WTC11 (cell line): ENCODE data around the gene TEFM. TPM values are rescaled to one million over a fixed set of nuclear protein-coding genes. Genes with fewer than 3 reads are reported as not detected.
"Not testable (repeated sequence)": the region's sequence is repeated elsewhere in the genome, so short reads cannot be mapped to it uniquely, and the experiment has no call there.

Experiments
- ATAC-seq: fragments of 200-7000 bp; cut with Tn5 transposase; 2 replicates; pipeline ENCODE4 v1.10.0; 2021; ENCODE audit warnings: mild to moderate bottlenecking, moderate library complexity
- CTCF ChIA-PET: fragments of 300-600 bp; sonication (Branson Sonifier 250); formaldehyde crosslinking; loops from one replicate; lab custom pipeline; 2021; ENCODE audit warnings: antibody characterized with exemption; lab: Charles Lee
- POLR2A ChIA-PET: fragments of 350-600 bp; sonication (Branson Sonifier 250); formaldehyde crosslinking; loops from one replicate; lab custom pipeline; 2021; ENCODE audit warnings: antibody characterized with exemption; lab: Charles Lee
- DNase-seq: peaks from one replicate; pipeline ENCODE4 v3.0.0; 2021; ENCODE audit warnings: low spot score
- H3K27ac Mint-ChIP-seq: 2 replicates; pipeline ENCODE4 v1.8.0; 2021; ENCODE audit warnings: mixed read lengths
- H3K27me3 Mint-ChIP-seq: 2 replicates; pipeline ENCODE4 v1.8.0; 2021; ENCODE audit warnings: low read depth, mild to moderate bottlenecking, moderate library complexity, mixed read lengths
- H3K36me3 Mint-ChIP-seq: 2 replicates; pipeline ENCODE4 v1.8.0; 2021; ENCODE audit warnings: mixed read lengths
- H3K4me1 Mint-ChIP-seq: 2 replicates; pipeline ENCODE4 v1.8.0; 2022; ENCODE audit warnings: mixed read lengths
- H3K4me3 Mint-ChIP-seq: 2 replicates; pipeline ENCODE4 v1.8.0; 2021; ENCODE audit warnings: mild to moderate bottlenecking, moderate library complexity, mixed read lengths
- H3K9me3 Mint-ChIP-seq: 2 replicates; pipeline ENCODE4 v1.8.0; 2021; ENCODE audit warnings: mixed read lengths
- CREM ChIP-seq: sonication (generic); formaldehyde crosslinking; IDR thresholded peaks from 2 replicates; pipeline ENCODE4 v1.8.1; 2022; ENCODE audit warnings: mild to moderate bottlenecking, missing genetic modification reagents, moderate library complexity
- ETV6 ChIP-seq: sonication (generic); formaldehyde crosslinking; IDR thresholded peaks from 2 replicates; pipeline ENCODE4 v1.8.1; 2022; ENCODE audit warnings: mild to moderate bottlenecking, missing genetic modification reagents
- HMGA2 ChIP-seq: fragments of 250-450 bp; sonication (Bioruptor Pico); IDR thresholded peaks from 2 replicates; pipeline ENCODE4 v1.4.0; 2021; ENCODE audit warnings: mild to moderate bottlenecking, moderate library complexity
- RORB ChIP-seq: fragments of 250-450 bp; sonication (Bioruptor Pico); IDR thresholded peaks from 2 replicates; pipeline ENCODE4 v1.9.0; 2021; ENCODE audit warnings: mild to moderate bottlenecking
- SMAD3 ChIP-seq: sonication (generic); formaldehyde crosslinking; IDR thresholded peaks from 2 replicates; pipeline ENCODE4 v1.8.0; 2022; ENCODE audit warnings: missing genetic modification reagents, mild to moderate bottlenecking, borderline replicate concordance
- SP1 ChIP-seq: sonication (generic); formaldehyde crosslinking; conservative IDR thresholded peaks from 2 replicates; pipeline ENCODE4 v1.8.1; 2022; ENCODE audit warnings: missing genetic modification reagents
- ZNF317 ChIP-seq: sonication (generic); formaldehyde crosslinking; IDR thresholded peaks from 2 replicates; pipeline ENCODE4 v1.8.1; 2023; ENCODE audit warnings: low read depth, mild to moderate bottlenecking, moderate library complexity, missing genetic modification reagents, borderline replicate concordance
- total RNA-seq: library from RNA; stranded (reverse); gene quantifications from 3 replicates; pipeline ENCODE4 v1.2.3, GENCODE V29; 2021
- TF ChIP-seq, protein P1 (sequence below): fragments of 250-450 bp; sonication (Bioruptor Pico); IDR thresholded peaks from 2 replicates; pipeline ENCODE4 v2.1.2; 2022; ENCODE audit warnings: mild to moderate bottlenecking, moderate library complexity
- TF ChIP-seq, protein P2 (sequence below): sonication (generic); formaldehyde crosslinking; IDR thresholded peaks from 2 replicates; pipeline ENCODE4 v1.8.1; 2023; ENCODE audit warnings: mild to moderate bottlenecking, moderate library complexity, missing genetic modification reagents
- TF ChIP-seq, protein P3 (sequence below): sonication (generic); formaldehyde crosslinking; IDR thresholded peaks from 2 replicates; pipeline ENCODE4 v1.8.0; 2023; ENCODE audit warnings: mild to moderate bottlenecking, missing genetic modification reagents
- TF ChIP-seq, protein P4 (sequence below): sonication (generic); formaldehyde crosslinking; IDR thresholded peaks from 2 replicates; pipeline ENCODE4 v1.8.1; 2023; ENCODE audit warnings: mild to moderate bottlenecking, missing genetic modification reagents, moderate library complexity
- TF ChIP-seq, protein P5 (sequence below): sonication (generic); formaldehyde crosslinking; IDR thresholded peaks from 2 replicates; pipeline ENCODE4 v1.8.1; 2023; ENCODE audit warnings: mild to moderate bottlenecking, missing genetic modification reagents, moderate library complexity
- TF ChIP-seq, protein P6 (sequence below): sonication (generic); formaldehyde crosslinking; IDR thresholded peaks from 2 replicates; pipeline ENCODE4 v1.8.1; 2022; ENCODE audit warnings: low read depth, mild to moderate bottlenecking, moderate library complexity, missing genetic modification reagents, borderline replicate concordance

Gene TEFM
- total RNA-seq, 1 experiment from 2014 or later, result 12.3 TPM

DNA sequence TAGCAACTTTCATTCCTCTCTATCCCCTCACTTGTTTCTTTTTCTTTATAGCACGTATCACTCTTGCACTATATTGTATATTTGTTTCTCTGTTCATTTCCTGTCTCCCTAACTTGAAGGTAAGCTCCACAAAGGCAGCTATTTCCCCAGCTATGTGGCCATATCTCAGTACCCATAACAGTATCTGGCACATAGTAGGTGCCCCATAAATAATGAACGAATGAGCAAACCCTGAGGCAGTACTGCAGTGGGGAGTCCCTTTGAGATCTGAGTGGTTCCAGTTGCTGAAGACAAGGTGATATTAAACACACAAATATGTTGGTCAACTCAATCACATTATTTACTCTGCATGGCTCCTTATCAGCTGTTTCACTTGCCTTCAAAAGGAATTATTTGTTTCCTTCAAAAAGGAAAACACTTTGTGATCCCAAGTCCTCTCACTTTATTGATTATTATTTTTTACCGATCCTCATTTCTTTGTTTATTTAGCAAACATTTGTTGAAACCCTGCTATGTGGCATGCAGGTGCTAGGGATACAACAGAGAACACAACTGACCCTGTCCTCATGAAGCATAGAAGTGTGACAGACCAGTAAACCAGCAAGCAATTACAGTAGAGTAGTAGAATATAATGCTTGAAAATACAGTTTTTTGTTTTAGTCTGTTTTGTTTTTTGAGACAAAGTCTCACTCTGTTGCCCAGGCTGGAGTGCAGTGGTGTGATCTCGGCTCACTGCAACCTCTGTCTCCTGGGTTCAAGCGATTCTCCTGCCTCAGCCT, 10.0 kb upstream of the TEFM start:
- Mint-ChIP-seq H3K36me3 (no peaks in the 10 kb centered on the region), H3K27me3 (peaks cover 29% of the 10 kb centered on the region), H3K4me1 (peaks cover 10% of the 10 kb centered on the region), H3K27ac (no peak overlapping the region), H3K9me3 (no peaks in the 10 kb centered on the region), H3K4me3 (no peak overlapping the region)
- ChIA-PET CTCF (interaction anchor here (1.2 kb wide), 1 partner anchor 9 kb away, joined by 4 read pairs; the partner anchor contains the start of gene TEFM), POLR2A (no interaction called here)
- ATAC-seq (no peak), DNase-seq (no peak)
- TF ChIP-seq, protein P1, sequence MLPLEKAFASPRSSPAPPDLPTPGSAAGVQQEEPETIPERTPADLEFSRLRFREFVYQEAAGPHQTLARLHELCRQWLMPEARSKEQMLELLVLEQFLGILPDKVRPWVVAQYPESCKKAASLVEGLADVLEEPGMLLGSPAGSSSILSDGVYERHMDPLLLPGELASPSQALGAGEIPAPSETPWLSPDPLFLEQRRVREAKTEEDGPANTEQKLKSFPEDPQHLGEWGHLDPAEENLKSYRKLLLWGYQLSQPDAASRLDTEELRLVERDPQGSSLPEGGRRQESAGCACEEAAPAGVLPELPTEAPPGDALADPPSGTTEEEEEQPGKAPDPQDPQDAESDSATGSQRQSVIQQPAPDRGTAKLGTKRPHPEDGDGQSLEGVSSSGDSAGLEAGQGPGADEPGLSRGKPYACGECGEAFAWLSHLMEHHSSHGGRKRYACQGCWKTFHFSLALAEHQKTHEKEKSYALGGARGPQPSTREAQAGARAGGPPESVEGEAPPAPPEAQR (CRISPR knock-in tag), result no peak
- TF ChIP-seq, protein P2, sequence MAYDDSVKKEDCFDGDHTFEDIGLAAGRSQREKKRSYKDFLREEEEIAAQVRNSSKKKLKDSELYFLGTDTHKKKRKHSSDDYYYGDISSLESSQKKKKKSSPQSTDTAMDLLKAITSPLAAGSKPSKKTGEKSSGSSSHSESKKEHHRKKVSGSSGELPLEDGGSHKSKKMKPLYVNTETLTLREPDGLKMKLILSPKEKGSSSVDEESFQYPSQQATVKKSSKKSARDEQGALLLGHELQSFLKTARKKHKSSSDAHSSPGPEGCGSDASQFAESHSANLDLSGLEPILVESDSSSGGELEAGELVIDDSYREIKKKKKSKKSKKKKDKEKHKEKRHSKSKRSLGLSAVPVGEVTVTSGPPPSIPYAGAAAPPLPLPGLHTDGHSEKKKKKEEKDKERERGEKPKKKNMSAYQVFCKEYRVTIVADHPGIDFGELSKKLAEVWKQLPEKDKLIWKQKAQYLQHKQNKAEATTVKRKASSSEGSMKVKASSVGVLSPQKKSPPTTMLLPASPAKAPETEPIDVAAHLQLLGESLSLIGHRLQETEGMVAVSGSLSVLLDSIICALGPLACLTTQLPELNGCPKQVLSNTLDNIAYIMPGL (CRISPR knock-in tag), result no peak
- TF ChIP-seq, protein P3, sequence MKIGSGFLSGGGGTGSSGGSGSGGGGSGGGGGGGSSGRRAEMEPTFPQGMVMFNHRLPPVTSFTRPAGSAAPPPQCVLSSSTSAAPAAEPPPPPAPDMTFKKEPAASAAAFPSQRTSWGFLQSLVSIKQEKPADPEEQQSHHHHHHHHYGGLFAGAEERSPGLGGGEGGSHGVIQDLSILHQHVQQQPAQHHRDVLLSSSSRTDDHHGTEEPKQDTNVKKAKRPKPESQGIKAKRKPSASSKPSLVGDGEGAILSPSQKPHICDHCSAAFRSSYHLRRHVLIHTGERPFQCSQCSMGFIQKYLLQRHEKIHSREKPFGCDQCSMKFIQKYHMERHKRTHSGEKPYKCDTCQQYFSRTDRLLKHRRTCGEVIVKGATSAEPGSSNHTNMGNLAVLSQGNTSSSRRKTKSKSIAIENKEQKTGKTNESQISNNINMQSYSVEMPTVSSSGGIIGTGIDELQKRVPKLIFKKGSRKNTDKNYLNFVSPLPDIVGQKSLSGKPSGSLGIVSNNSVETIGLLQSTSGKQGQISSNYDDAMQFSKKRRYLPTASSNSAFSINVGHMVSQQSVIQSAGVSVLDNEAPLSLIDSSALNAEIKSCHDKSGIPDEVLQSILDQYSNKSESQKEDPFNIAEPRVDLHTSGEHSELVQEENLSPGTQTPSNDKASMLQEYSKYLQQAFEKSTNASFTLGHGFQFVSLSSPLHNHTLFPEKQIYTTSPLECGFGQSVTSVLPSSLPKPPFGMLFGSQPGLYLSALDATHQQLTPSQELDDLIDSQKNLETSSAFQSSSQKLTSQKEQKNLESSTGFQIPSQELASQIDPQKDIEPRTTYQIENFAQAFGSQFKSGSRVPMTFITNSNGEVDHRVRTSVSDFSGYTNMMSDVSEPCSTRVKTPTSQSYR (CRISPR knock-in tag), result no peak

DNA sequence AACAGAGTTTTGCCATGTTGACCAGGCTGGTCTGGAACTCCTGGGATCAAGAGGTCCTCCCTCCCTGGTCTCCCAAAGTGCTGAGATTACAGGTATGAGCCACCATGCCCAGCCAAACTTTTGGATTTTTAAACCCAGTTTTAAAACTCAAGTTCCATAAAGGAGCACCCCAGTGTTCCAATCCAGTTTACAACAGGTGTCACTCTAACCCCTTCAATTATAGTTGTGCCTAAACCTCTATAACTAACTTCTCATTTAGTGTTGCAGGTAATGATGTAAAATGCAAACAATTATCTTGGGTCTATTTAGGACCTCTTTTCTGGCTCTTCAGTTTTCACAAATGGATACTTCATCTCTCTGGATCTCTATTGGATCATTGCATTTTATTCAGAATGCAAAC, 7.9 kb upstream of the TEFM start:
- no peak overlapping the region for H3K27ac Mint-ChIP-seq
- DNase-seq (no peak), ATAC-seq (no peak)
- H3K4me3 Mint-ChIP-seq, result no peak overlapping the region
- no peaks in the 10 kb centered on the region for H3K9me3 Mint-ChIP-seq
- no peaks in the 10 kb centered on the region for H3K36me3 Mint-ChIP-seq
- H3K27me3 Mint-ChIP-seq, result peaks cover 11% of the 10 kb centered on the region
- CTCF ChIA-PET, result no interaction called here
- TF ChIP-seq CREM (CRISPR knock-in tag), result no peak
- POLR2A ChIA-PET, result interaction anchor here (0.6 kb wide), 1 partner anchor 487 kb away, joined by 4 read pairs; no protein-coding TSS in a partner anchor
- no peaks in the 10 kb centered on the region for H3K4me1 Mint-ChIP-seq

DNA sequence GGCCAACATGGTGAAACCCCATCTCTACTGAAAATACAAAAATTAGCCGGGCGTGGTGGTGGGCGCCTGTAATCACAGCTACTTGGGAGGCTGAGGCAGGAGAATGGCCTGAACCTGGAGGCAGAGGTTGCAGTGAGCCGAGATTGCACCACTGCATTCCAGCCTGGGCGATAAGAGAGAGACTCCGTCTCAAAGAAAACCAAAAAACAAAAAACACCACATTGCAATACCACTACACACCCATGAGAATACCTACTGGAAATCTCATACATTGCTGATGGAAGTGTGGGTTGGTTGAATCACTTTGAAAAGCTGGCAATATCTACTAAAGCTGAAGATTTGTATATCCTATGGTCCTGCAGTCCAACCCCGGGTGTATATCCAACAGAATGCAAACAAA, 4.1 kb upstream of the TEFM start:
- H3K27me3 Mint-ChIP-seq, H3K9me3 Mint-ChIP-seq, H3K4me3 Mint-ChIP-seq, CTCF ChIA-PET, DNase-seq, H3K27ac Mint-ChIP-seq, POLR2A ChIA-PET, ATAC-seq, H3K36me3 Mint-ChIP-seq: not testable (repeated sequence)
- H3K4me1 Mint-ChIP-seq, result peaks cover 12% of the 10 kb centered on the region

DNA sequence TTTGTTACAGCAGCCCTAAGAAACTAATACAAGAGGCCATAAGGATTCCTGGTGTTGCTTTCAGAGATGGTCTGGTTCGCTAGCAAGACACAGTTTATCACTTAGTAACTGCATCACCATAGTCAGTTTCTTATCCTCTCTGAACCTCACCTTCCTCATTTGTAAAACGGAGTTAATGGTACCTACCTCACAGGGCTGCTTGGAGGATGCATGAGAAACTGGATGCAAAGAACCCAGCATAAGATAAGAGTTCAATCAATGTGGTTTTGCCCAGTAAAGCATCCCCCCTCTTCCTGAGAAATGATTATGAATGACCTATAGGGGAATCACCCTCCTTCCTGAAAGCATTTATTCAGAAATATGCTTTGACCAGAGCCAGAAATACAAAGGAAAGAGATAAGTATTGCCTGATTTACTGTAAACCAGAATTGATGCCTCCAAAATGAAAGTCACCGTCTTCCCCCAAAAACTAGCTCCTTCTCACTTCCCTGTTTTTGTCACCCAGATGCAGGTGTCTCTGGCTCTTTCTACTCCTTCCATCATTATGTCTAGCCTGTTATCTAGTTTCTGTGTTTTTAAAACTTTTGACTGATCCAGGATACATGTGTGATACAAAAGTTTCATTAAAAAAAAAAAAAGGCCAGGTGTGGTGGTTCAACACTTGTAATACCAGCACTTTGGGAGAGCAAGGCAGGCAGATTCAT, 2.8 kb upstream of the TEFM start:
- ChIA-PET POLR2A (no interaction called here), CTCF (interaction anchor here (0.6 kb wide), 1 partner anchor 432 kb away, joined by 3 read pairs; no protein-coding TSS in a partner anchor)
- Mint-ChIP-seq H3K27ac (no peak overlapping the region), H3K27me3 (no peaks in the 10 kb centered on the region), H3K4me1 (peaks cover 12% of the 10 kb centered on the region), H3K36me3 (no peaks in the 10 kb centered on the region; the same call in 1 of the 2 replicates), H3K9me3 (no peaks in the 10 kb centered on the region), H3K4me3 (no peak overlapping the region)
- DNase-seq (no peak), ATAC-seq (no peak)
- TF ChIP-seq, protein P4, sequence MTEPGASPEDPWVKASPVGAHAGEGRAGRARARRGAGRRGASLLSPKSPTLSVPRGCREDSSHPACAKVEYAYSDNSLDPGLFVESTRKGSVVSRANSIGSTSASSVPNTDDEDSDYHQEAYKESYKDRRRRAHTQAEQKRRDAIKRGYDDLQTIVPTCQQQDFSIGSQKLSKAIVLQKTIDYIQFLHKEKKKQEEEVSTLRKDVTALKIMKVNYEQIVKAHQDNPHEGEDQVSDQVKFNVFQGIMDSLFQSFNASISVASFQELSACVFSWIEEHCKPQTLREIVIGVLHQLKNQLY (CRISPR knock-in tag), result no peak
- TF ChIP-seq ETV6 (CRISPR knock-in tag), result no peak
- TF ChIP-seq RORB (CRISPR knock-in tag), result no peak
- no peak for TF ChIP-seq SP1 (CRISPR knock-in tag)
- TF ChIP-seq HMGA2, result no peak
- TF ChIP-seq SMAD3, result no peak
- TF ChIP-seq, protein P3 (CRISPR knock-in tag), result no peak
- TF ChIP-seq ZNF317, result no peak
- TF ChIP-seq, protein P5, sequence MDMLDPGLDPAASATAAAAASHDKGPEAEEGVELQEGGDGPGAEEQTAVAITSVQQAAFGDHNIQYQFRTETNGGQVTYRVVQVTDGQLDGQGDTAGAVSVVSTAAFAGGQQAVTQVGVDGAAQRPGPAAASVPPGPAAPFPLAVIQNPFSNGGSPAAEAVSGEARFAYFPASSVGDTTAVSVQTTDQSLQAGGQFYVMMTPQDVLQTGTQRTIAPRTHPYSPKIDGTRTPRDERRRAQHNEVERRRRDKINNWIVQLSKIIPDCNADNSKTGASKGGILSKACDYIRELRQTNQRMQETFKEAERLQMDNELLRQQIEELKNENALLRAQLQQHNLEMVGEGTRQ (CRISPR knock-in tag), result no peak
- TF ChIP-seq, protein P6, sequence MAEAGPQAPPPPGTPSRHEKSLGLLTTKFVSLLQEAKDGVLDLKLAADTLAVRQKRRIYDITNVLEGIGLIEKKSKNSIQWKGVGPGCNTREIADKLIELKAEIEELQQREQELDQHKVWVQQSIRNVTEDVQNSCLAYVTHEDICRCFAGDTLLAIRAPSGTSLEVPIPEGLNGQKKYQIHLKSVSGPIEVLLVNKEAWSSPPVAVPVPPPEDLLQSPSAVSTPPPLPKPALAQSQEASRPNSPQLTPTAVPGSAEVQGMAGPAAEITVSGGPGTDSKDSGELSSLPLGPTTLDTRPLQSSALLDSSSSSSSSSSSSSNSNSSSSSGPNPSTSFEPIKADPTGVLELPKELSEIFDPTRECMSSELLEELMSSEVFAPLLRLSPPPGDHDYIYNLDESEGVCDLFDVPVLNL (CRISPR knock-in tag), result no peak
